WERI-Rb-1 (cell line): ENCODE data around the gene TMEFF2.

Source experiments
- DNase-seq: peaks from one replicate; pipeline ENCODE4 v3.0.0-alpha.2; 2020
- H3K27ac ChIP-seq: fragments of 250-450 bp; sonication (Bioruptor Pico); 2 replicates; pipeline ENCODE4 v1.5.1; 2020; ENCODE audit warnings: mild to moderate bottlenecking, moderate library complexity
- H3K27me3 ChIP-seq: fragments of 250-450 bp; sonication (Bioruptor Pico); 2 replicates; pipeline ENCODE4 v1.5.1; 2021; ENCODE audit warnings: mild to moderate bottlenecking, low read depth, moderate library complexity; ENCODE audit not compliant: insufficient read depth, severe bottlenecking
- H3K36me3 ChIP-seq: fragments of 250-450 bp; sonication (Bioruptor Pico); 2 replicates; pipeline ENCODE4 v1.5.1; 2020; ENCODE audit warnings: mild to moderate bottlenecking, moderate library complexity
- H3K4me3 ChIP-seq: 2 replicates; pipeline ENCODE4 v1.5.1; 2011; ENCODE audit warnings: low read depth, mild to moderate bottlenecking, control low read depth, low read length
- H3K9me3 ChIP-seq: fragments of 250-450 bp; sonication (Bioruptor Pico); 2 replicates; pipeline ENCODE4 v1.5.1; 2021; ENCODE audit warnings: mild to moderate bottlenecking, moderate library complexity; ENCODE audit not compliant: severe bottlenecking
- CTCF ChIP-seq: IDR thresholded peaks from 2 replicates; pipeline ENCODE4 v1.5.1; 2011; ENCODE audit warnings: low read depth, mild to moderate bottlenecking, control low read depth, inconsistent platforms, low read length

Gene TMEFF2

GRCh38 chr2:191999101-191999841 lies 195.5 kb downstream of the TMEFF2 start:
- DNase-seq, result no peak

GRCh38 chr2:191995285-191995684 lies 199.4 kb downstream of the TMEFF2 start:
- H3K9me3 ChIP-seq, result no peaks in the 10 kb centered on the region
- no peaks in the 10 kb centered on the region for H3K27me3 ChIP-seq
- DNase-seq, result no peak
- no peak overlapping the region for H3K27ac ChIP-seq
- H3K36me3 ChIP-seq, result no peaks in the 10 kb centered on the region
- H3K4me3 ChIP-seq, result no peak overlapping the region
- TF ChIP-seq CTCF, result no peak

More at GRCh38 chr2:191999101-191999841, 195.5 kb downstream of the TMEFF2 start:
- no peaks in the 10 kb centered on the region for H3K9me3 ChIP-seq
- H3K36me3 ChIP-seq, result no peaks in the 10 kb centered on the region
- TF ChIP-seq CTCF, result no peak
- H3K27me3 ChIP-seq, result no peaks in the 10 kb centered on the region
- H3K27ac ChIP-seq, result peak overlapping the region; percentile 68
- no peak overlapping the region for H3K4me3 ChIP-seq

- Histone ChIP-seq H3K36me3 (no peaks in the 10 kb centered on the region), H3K4me3 (no peak overlapping the region), H3K27ac (no peak overlapping the region), H3K9me3 (no peaks in the 10 kb centered on the region), H3K27me3 (no peaks in the 10 kb centered on the region)
- TF ChIP-seq CTCF, result no peak
- DNase-seq, result no peak
Measured at GRCh38 chr2:191994749-191995148, 200.0 kb downstream of the TMEFF2 start.

GRCh38 chr2:191991442-191991841 lies 203.3 kb downstream of the TMEFF2 start:
- no peak overlapping the region for H3K27ac ChIP-seq
- DNase-seq, result no peak
- H3K36me3 ChIP-seq, result no peaks in the 10 kb centered on the region
- no peak overlapping the region for H3K4me3 ChIP-seq
- no peaks in the 10 kb centered on the region for H3K9me3 ChIP-seq
- TF ChIP-seq CTCF, result no peak
- H3K27me3 ChIP-seq, result no peaks in the 10 kb centered on the region

GRCh38 chr2:191985740-191986139 lies 209.0 kb downstream of the TMEFF2 start:
- H3K4me3 ChIP-seq, result no peak overlapping the region
- H3K36me3 ChIP-seq, result no peaks in the 10 kb centered on the region
- H3K27ac ChIP-seq, result no peak overlapping the region
- no peaks in the 10 kb centered on the region for H3K9me3 ChIP-seq
- no peak for DNase-seq
- no peak for TF ChIP-seq CTCF
- no peaks in the 10 kb centered on the region for H3K27me3 ChIP-seq

GRCh38 chr2:191983591-191983990 lies 211.1 kb downstream of the TMEFF2 start:
- Histone ChIP-seq H3K27ac (no peak overlapping the region), H3K9me3 (no peaks in the 10 kb centered on the region), H3K4me3 (no peak overlapping the region), H3K36me3 (no peaks in the 10 kb centered on the region), H3K27me3 (no peaks in the 10 kb centered on the region)
- no peak for DNase-seq
- no peak for TF ChIP-seq CTCF
